Esophagus squamous epithelium (tissue), 5 donors: ENCODE data around the gene PSMB2. TPM values are rescaled to one million over a fixed set of nuclear protein-coding genes. Genes with fewer than 3 reads are reported as not detected.

Experiments
- DNase-seq: peaks from one replicate; lab custom pipeline; 2025; lab: John Stamatoyannopoulos, UW
- H3K27ac ChIP-seq, 4 donors: fragments of 200-600 bp; sonication (generic); one replicate each; pipeline ENCODE4 v1.5.1; 2016 to 2019; ENCODE audit warnings: mild to moderate bottlenecking in 1 of 4
- H3K27me3 ChIP-seq, 4 donors: fragments of 200-600 bp; sonication (generic); 1 replicate in 3 of 4; 2 replicates in 1 of 4; pipeline versions ENCODE4 v1.5.1 to v1.6.0; 2017 to 2021; ENCODE audit warnings: antibody characterized with exemption in 1 of 4
- H3K36me3 ChIP-seq, 3 donors: fragments of 200-600 bp; sonication (generic); one replicate each; pipeline ENCODE4 v1.5.1; 2016 to 2019
- H3K4me1 ChIP-seq, 3 donors: fragments of 200-600 bp; sonication (generic); one replicate each; pipeline ENCODE4 v1.5.1; 2017 to 2019
- H3K4me3 ChIP-seq, 4 donors: fragments of 200-600 bp; sonication (generic); 1 replicate in 3 of 4; 2 replicates in 1 of 4; pipeline ENCODE4 v1.5.1; 2016 to 2019; ENCODE audit warnings: mild to moderate bottlenecking in 2 of 4, moderate library complexity in 1 of 4
- H3K9me3 ChIP-seq, 3 donors: fragments of 200-600 bp; sonication (generic); one replicate each; pipeline ENCODE4 v1.5.1; 2016 to 2019
- CTCF ChIP-seq, 6 experiments: fragments of 450-650 bp in 4 of 6; fragments of 200-600 bp in 2 of 6; sonication (generic) in 2 of 6; IDR thresholded peaks; one replicate each; pipeline ENCODE4 v1.5.1; 2016 to 2019; ENCODE audit warnings: antibody characterized with exemption in 6 of 6, mild to moderate bottlenecking in 4 of 6, moderate library complexity in 4 of 6
- POLR2A ChIP-seq, 4 donors: fragments of 450-650 bp; IDR thresholded peaks; one replicate each; pipeline ENCODE4 v1.6.1; 2017; ENCODE audit warnings: antibody characterized with exemption in 4 of 4, mild to moderate bottlenecking in 4 of 4, moderate library complexity in 3 of 4
- WGBS, 2 donors: methylation state at CpG; one replicate each; pipeline ENCODE4 v1.1.5; 2018; 5-methylcytosine and 5-hydroxymethylcytosine counted together
- intact Hi-C: fragments of 100-400 bp; cut with DNase I; formaldehyde crosslinking; loops from one replicate; pipeline ENCODE4 v1.15.0; 2022
- total RNA-seq, 4 donors: library from RNA; depleted of rRNA; stranded (reverse); fragments of >200 nt; gene quantifications; one replicate each; pipeline ENCODE4 v1.1.0, GENCODE V29; 2016
- donor health status: DM: yes; HTN: yes; CAD: no.

The PSMB2 gene
- total RNA-seq, 4 donors from 2014 or later, result 31.3 to 69.5 (median 39.9) TPM

- H3K36me3 ChIP-seq, result peaks cover 0 to 55% (median 14%) of the 10 kb centered on the region in 3 donors
- no peak overlapping the region for H3K27ac ChIP-seq
- no peak for DNase-seq
- 84 to 86% methylated on average over 4 to 5 of the region's 5 CpGs for WGBS, 2 donors
- H3K4me3 ChIP-seq, result no peak overlapping the region
- intact Hi-C loops, result no loop called here
- H3K27me3 ChIP-seq, result no peaks in the 10 kb centered on the region
- peaks cover 0 to 6% (median 0%) of the 10 kb centered on the region in 3 donors for H3K4me1 ChIP-seq
- H3K9me3 ChIP-seq, result no peaks in the 10 kb centered on the region
- no peak for TF ChIP-seq POLR2A (IDR thresholded peaks at IDR 0.05)
- no peak for TF ChIP-seq CTCF (IDR thresholded peaks at IDR 0.05)
Measured at GRCh38 chr1:35597870-35598269, 43.5 kb downstream of the PSMB2 start.

GRCh38 chr1:35595684-35596083 lies 45.6 kb downstream of the PSMB2 start:
- H3K36me3 ChIP-seq, result peaks cover 0 to 40% (median 0%) of the 10 kb centered on the region in 3 donors
- intact Hi-C loops, result no loop called here
- no peak for TF ChIP-seq CTCF (IDR thresholded peaks at IDR 0.05)
- TF ChIP-seq POLR2A (IDR thresholded peaks at IDR 0.05), result no peak
- H3K4me1 ChIP-seq, result peaks cover 0 to 6% (median 0%) of the 10 kb centered on the region in 3 donors
- no peaks in the 10 kb centered on the region for H3K9me3 ChIP-seq
- no peak overlapping the region for H3K4me3 ChIP-seq
- H3K27me3 ChIP-seq, result no peaks in the 10 kb centered on the region
- 90 to 95% methylated on average over 6 to 7 of the region's 7 CpGs for WGBS, 2 donors
- no peak for DNase-seq
- no peak overlapping the region for H3K27ac ChIP-seq

- TF ChIP-seq CTCF (IDR thresholded peaks at IDR 0.05) (no peak), POLR2A (IDR thresholded peaks at IDR 0.05) (no peak)
Measured at GRCh38 chr1:35594005-35594760, 47.1 kb downstream of the PSMB2 start.

GRCh38 chr1:35592991-35593769 lies 48.1 kb downstream of the PSMB2 start:
- H3K4me3 ChIP-seq, result no peak overlapping the region
- no peaks in the 10 kb centered on the region for H3K27me3 ChIP-seq
- peaks cover 0 to 20% (median 0%) of the 10 kb centered on the region in 3 donors for H3K36me3 ChIP-seq
- no peak overlapping the region for H3K27ac ChIP-seq
- H3K9me3 ChIP-seq, result no peaks in the 10 kb centered on the region
- whole genome bisulfite sequencing, 2 donors, result 72 to 76% methylated on average over 7 to 8 of the region's 8 CpGs
- no peak for DNase-seq
- H3K4me1 ChIP-seq, result peaks cover 0 to 6% (median 0%) of the 10 kb centered on the region in 3 donors
- TF ChIP-seq POLR2A (IDR thresholded peaks at IDR 0.05) (no peak), CTCF (IDR thresholded peaks at IDR 0.05) (no peak)
- intact Hi-C loops, result no loop called here

More at GRCh38 chr1:35594005-35594760, 47.1 kb downstream of the PSMB2 start:
- Histone ChIP-seq H3K27me3 (no peaks in the 10 kb centered on the region), H3K4me3 (no peak overlapping the region), H3K27ac (no peak overlapping the region), H3K36me3 (peaks cover 0 to 30% (median 0%) of the 10 kb centered on the region in 3 donors), H3K9me3 (no peaks in the 10 kb centered on the region), H3K4me1 (peaks cover 0 to 6% (median 0%) of the 10 kb centered on the region in 3 donors)
- DNase-seq, result no peak
- WGBS, 2 donors, result 77 to 96% methylated on average over 3 to 8 of the region's 9 CpGs
- intact Hi-C loops, result no loop called here

- no peak overlapping the region for H3K27ac ChIP-seq
- peaks cover 0 to 6% (median 0%) of the 10 kb centered on the region in 3 donors for H3K4me1 ChIP-seq
- 93 to 95% methylated on average over 7 to 8 of the region's 8 CpGs for WGBS, 2 donors
- DNase-seq, result no peak
- no peak overlapping the region for H3K4me3 ChIP-seq
- H3K36me3 ChIP-seq, result peaks cover 0 to 12% (median 0%) of the 10 kb centered on the region in 3 donors
- H3K27me3 ChIP-seq, result no peaks in the 10 kb centered on the region
- no peak for TF ChIP-seq POLR2A (IDR thresholded peaks at IDR 0.05)
- no peak for TF ChIP-seq CTCF (IDR thresholded peaks at IDR 0.05)
- intact Hi-C loops, result no loop called here
- H3K9me3 ChIP-seq, result no peaks in the 10 kb centered on the region
Measured at GRCh38 chr1:35591211-35591610, 50.1 kb downstream of the PSMB2 start.
